ENCODE results near the gene CDPF1. TPM values are rescaled to one million over a fixed set of nuclear protein-coding genes. Genes with fewer than 3 reads are reported as not detected.

Gene CDPF1
- total and polyA plus RNA-seq, 2 of the 13 experiments (the other 11 are each of a cell fraction or from before 2014, with no cell fraction given): 5.2 to 8.1 TPM

GRCh38 chr22:46250035-46250782, at the start of gene CDPF1 (continued):
- TF ChIP-seq ZNF816 (CRISPR knock-in tag; IDR thresholded peaks at IDR 0.05; ENCODE audit: borderline replicate concordance) (no peak), TFAP4 (IDR thresholded peaks at IDR 0.05; ENCODE audit: borderline replicate concordance, low read depth) (no peak), BCL3 (CRISPR knock-in tag; IDR thresholded peaks at IDR 0.05) (peak; percentile 93), GMEB1 (CRISPR knock-in tag; IDR thresholded peaks at IDR 0.05; ENCODE audit: borderline replicate concordance) (peak; percentile 83), RARG (CRISPR knock-in tag; IDR thresholded peaks at IDR 0.05; ENCODE audit: low read depth) (no peak; the same call in 1 of the 2 replicates), HMGXB4 (CRISPR knock-in tag; IDR thresholded peaks at IDR 0.05; ENCODE audit: borderline replicate concordance in 1 of 2, low read depth in 1 of 2) (peak; percentile 59 to 89; a peak in 2 of 4 replicates), YY1 (IDR thresholded peaks at IDR 0.05; ENCODE audit: insufficient read depth, insufficient replicate concordance, low read depth, low read length) (peak; percentile 58), ZNF317 (CRISPR knock-in tag; IDR thresholded peaks at IDR 0.05) (0 out of 2 replicates have a peak, but pooled peaks have one; percentile 13), ZNF850 (CRISPR knock-in tag; conservative IDR thresholded peaks at IDR 0.05) (no peak), TRIM24 (CRISPR knock-in tag; IDR thresholded peaks at IDR 0.05) (no peak), ZNF616 (CRISPR knock-in tag; IDR thresholded peaks at IDR 0.05; ENCODE audit: low read depth) (peak; percentile 81; the same call in 1 of the 2 replicates), ZMAT5 (CRISPR knock-in tag; IDR thresholded peaks at IDR 0.05; ENCODE audit: borderline replicate concordance, low read depth) (no peak), JUN (CRISPR knock-in tag; IDR thresholded peaks at IDR 0.05) (no peak), SNAI1 (CRISPR knock-in tag; IDR thresholded peaks at IDR 0.05; ENCODE audit: borderline replicate concordance) (peak; percentile 96; the same call in 1 of the 2 replicates), ZNF878 (CRISPR knock-in tag; IDR thresholded peaks at IDR 0.05) (0 out of 2 replicates have a peak, but pooled peaks have one; percentile 74), THAP11 (CRISPR knock-in tag; IDR thresholded peaks at IDR 0.05) (peak; percentile 86), ZNF773 (CRISPR knock-in tag; IDR thresholded peaks at IDR 0.05; ENCODE audit: borderline replicate concordance) (0 out of 2 replicates have a peak, but pooled peaks have one; percentile 61), ZNF574 (CRISPR knock-in tag; IDR thresholded peaks at IDR 0.05) (peak; percentile 76), MYC (CRISPR knock-in tag; IDR thresholded peaks at IDR 0.05; ENCODE audit: borderline replicate concordance) (peak; percentile 85)

Data from HepG2 (cell line).